ENCODE data around the gene UBTF.

The UBTF gene

GRCh38 chr17:44219616-44220212 is at the start of gene UBTF:
TSS of gene UBTF (minus strand) at chr17:44219675. CDS start at chr17:44218229, 1,446 bp downstream.
- no peak for DNase-seq (ENCODE audit: low read depth)

GRCh38 chr17:44268709-44269534 is 49.4 kb upstream of the UBTF start:
- no peak for DNase-seq (ENCODE audit: low read depth)

- DNase-seq (ENCODE audit: low read depth): no peak
These were observed 48.5 kb upstream of the UBTF start, which contains the start of gene SLC4A1 for GRCh38 chr17:44267818-44268490. TSS of gene SLC4A1 (minus strand) at chr17:44268135. CDS start at chr17:44262866, 5,269 bp downstream.

GRCh38 chr17:44267165-44267455 is 47.6 kb upstream of the UBTF start:
- no peak for DNase-seq (ENCODE audit: low read depth)

- DNase-seq (ENCODE audit: low read depth): no peak
These were observed 47.1 kb upstream of the UBTF start for GRCh38 chr17:44266402-44267164.

- DNase-seq (ENCODE audit: low read depth): no peak
These were observed 43.9 kb upstream of the UBTF start for GRCh38 chr17:44263345-44263902.

- DNase-seq (ENCODE audit: low read depth): no peak
These were observed 43.3 kb upstream of the UBTF start for GRCh38 chr17:44262654-44263225.

- DNase-seq (ENCODE audit: low read depth): no peak
These were observed 40.8 kb upstream of the UBTF start for GRCh38 chr17:44260296-44260695.

- DNase-seq (ENCODE audit: low read depth): no peak
These were observed 39.4 kb upstream of the UBTF start for GRCh38 chr17:44258811-44259351.

- DNase-seq (ENCODE audit: low read depth): no peak
These were observed 38.6 kb upstream of the UBTF start for GRCh38 chr17:44257815-44258760.

GRCh38 chr17:44256671-44257070 is 37.2 kb upstream of the UBTF start:
- DNase-seq (ENCODE audit: low read depth): no peak

GRCh38 chr17:44255915-44256314 is 36.4 kb upstream of the UBTF start:
- DNase-seq (ENCODE audit: low read depth): no peak

GRCh38 chr17:44254361-44255095 is 35.1 kb upstream of the UBTF start:
- no peak for DNase-seq (ENCODE audit: low read depth)

GRCh38 chr17:44253006-44253405 is 33.5 kb upstream of the UBTF start:
- DNase-seq (ENCODE audit: low read depth): no peak

- no peak for DNase-seq (ENCODE audit: low read depth)
These were observed 31.6 kb upstream of the UBTF start for GRCh38 chr17:44251062-44251461.

- no peak for DNase-seq (ENCODE audit: low read depth)
These were observed 30.2 kb upstream of the UBTF start for GRCh38 chr17:44249501-44250246.

- DNase-seq (ENCODE audit: low read depth): no peak
These were observed 28.6 kb upstream of the UBTF start for GRCh38 chr17:44247876-44248736.

GRCh38 chr17:44247440-44247841 is 28.0 kb upstream of the UBTF start:
- no peak for DNase-seq (ENCODE audit: low read depth)

Measured in HS-5 (cell line).